Body of pancreas (tissue), 4 donors: Measurements from ENCODE around the gene EVA1C. TPM values are rescaled to one million over a fixed set of nuclear protein-coding genes. Genes with fewer than 3 reads are reported as not detected.

Source experiments
- ATAC-seq: fragments of 150-250 bp; one replicate; pipeline ENCODE4 v1.9.1; 2016
- DNase-seq, 4 donors: peaks; one replicate each; pipeline ENCODE4 v3.0.0-alpha.2; 2019
- H3K27ac ChIP-seq, 4 donors: fragments of 200-600 bp; sonication (generic); 1 replicate in 3 of 4; 2 replicates in 1 of 4; pipeline versions ENCODE4 v1.5.1 to v1.6.1; 2016 to 2019; ENCODE audit warnings: mild to moderate bottlenecking in 1 of 4, mixed read lengths in 1 of 4, moderate library complexity in 1 of 4
- H3K27me3 ChIP-seq, 2 donors: fragments of 200-600 bp; sonication (generic); one replicate each; pipeline ENCODE4 v1.6.0; 2016; ENCODE audit warnings: mild to moderate bottlenecking in 1 of 2
- H3K36me3 ChIP-seq, 2 donors: fragments of 200-600 bp; sonication (generic); replicated peaks in 1 of 2; 2 replicates each; pipeline ENCODE4 v1.5.1; 2016; ENCODE audit warnings: low read depth in 2 of 2; ENCODE audit not compliant: insufficient read depth in 1 of 2
- H3K4me1 ChIP-seq: fragments of 200-600 bp; sonication (generic); one replicate; pipeline ENCODE4 v1.6.0; 2016
- H3K4me3 ChIP-seq, 2 donors: fragments of 200-600 bp; sonication (generic); 1 replicate in 1 of 2; 2 replicates in 1 of 2; pipeline ENCODE4 v1.5.1; 2016 to 2019
- H3K9me3 ChIP-seq, 3 donors: fragments of 200-600 bp; sonication (generic); 1 replicate in 2 of 3; 2 replicates in 1 of 3; pipeline ENCODE4 v1.5.1; 2016
- CTCF ChIP-seq, 7 experiments: fragments of 450-650 bp in 4 of 7; fragments of 200-600 bp in 3 of 7; sonication (generic) in 3 of 7; IDR thresholded peaks; one replicate each; pipeline ENCODE4 v1.5.1; 2016 to 2019; ENCODE audit warnings: antibody characterized with exemption in 7 of 7
- POLR2A ChIP-seq, 3 donors: fragments of 450-650 bp; IDR thresholded peaks; one replicate each; pipeline ENCODE4 v1.6.1; 2016; ENCODE audit warnings: antibody characterized with exemption in 3 of 3, mild to moderate bottlenecking in 2 of 3
- WGBS, 2 donors: methylation state at CpG; one replicate each; pipeline ENCODE4 v1.1.5; 2017; 5-methylcytosine and 5-hydroxymethylcytosine counted together
- intact Hi-C: fragments of 100-400 bp; cut with DNase I; formaldehyde crosslinking; loops from one replicate; pipeline ENCODE4 v1.15.1; 2023
- total RNA-seq, 2 donors: library from RNA; depleted of rRNA; stranded (reverse); fragments of >200 nt; gene quantifications; one replicate each; pipeline ENCODE4 v1.1.0, GENCODE V29; 2016

Gene EVA1C, protein sequence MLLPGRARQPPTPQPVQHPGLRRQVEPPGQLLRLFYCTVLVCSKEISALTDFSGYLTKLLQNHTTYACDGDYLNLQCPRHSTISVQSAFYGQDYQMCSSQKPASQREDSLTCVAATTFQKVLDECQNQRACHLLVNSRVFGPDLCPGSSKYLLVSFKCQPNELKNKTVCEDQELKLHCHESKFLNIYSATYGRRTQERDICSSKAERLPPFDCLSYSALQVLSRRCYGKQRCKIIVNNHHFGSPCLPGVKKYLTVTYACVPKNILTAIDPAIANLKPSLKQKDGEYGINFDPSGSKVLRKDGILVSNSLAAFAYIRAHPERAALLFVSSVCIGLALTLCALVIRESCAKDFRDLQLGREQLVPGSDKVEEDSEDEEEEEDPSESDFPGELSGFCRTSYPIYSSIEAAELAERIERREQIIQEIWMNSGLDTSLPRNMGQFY
- 10 to 100 TPM; 16.5 to 24.4 TPM for total RNA-seq

- WGBS, 2 donors: 0% methylated on average over 71 of the region's 104 CpGs; no CpG with 5 or more reads in 1 of the 2 donors
- Histone ChIP-seq H3K9me3 (no peaks in the 10 kb centered on the region), H3K27ac (peak within 1 kb of the TSS; percentile 84 to 94 (median 88)), H3K4me1 (peaks cover 46% of the 10 kb centered on the region), H3K27me3 (no peaks in the 10 kb centered on the region), H3K4me3 (peak within 1 kb of the TSS; percentile 45 to 72), H3K36me3 (no peaks in the 10 kb centered on the region)
- peak in 2 of 3 donors; percentile 9 to 60 for TF ChIP-seq POLR2A (IDR thresholded peaks at IDR 0.05)
- peak in 3 of 7 experiments; percentile 15 to 56 (median 53) for TF ChIP-seq CTCF (IDR thresholded peaks at IDR 0.05)
- DNase-seq: peak; percentile 65 to 74 (median 70)
- intact Hi-C loops: no loop called here
- ATAC-seq: peak; percentile 74
These were observed at the start of gene EVA1C for GRCh38 chr21:32412162-32413014. TSS of gene EVA1C (plus strand) at chr21:32412706. CDS start at chr21:32412854, 148 bp downstream.

DNA sequence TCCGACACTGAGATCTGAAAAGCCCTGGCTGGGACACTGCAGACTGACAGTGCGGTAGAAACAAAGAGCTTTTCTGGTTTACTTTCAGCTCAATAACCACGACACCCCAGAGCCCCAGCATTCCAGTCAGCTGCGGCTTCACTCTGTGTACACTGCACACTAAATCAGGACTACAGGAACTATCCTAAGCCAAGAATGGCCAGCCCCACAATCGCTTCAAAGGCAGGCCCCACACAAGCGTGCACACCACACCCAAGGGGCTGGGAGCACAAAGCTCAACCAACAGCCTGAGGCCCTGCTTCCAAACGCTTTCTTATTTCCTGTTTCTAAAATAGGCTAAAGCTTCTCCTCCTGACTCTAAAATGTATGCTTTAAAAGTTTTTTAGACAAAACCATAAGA, 48.1 kb upstream of the EVA1C start:
- no peaks in the 10 kb centered on the region for H3K27me3 ChIP-seq
- no peak overlapping the region for H3K4me3 ChIP-seq
- 87 to 88% methylated on average over 7 of the region's 7 CpGs for WGBS, 2 donors
- intact Hi-C loops: no loop called here
- TF ChIP-seq CTCF (IDR thresholded peaks at IDR 0.05) (no peak), POLR2A (IDR thresholded peaks at IDR 0.05) (no peak)
- no peak for DNase-seq
- ATAC-seq: no peak
- H3K27ac ChIP-seq: no peak overlapping the region
- H3K36me3 ChIP-seq: peaks cover 14 to 42% of the 10 kb centered on the region in 2 donors
- no peaks in the 10 kb centered on the region for H3K9me3 ChIP-seq
- H3K4me1 ChIP-seq: no peaks in the 10 kb centered on the region

DNA sequence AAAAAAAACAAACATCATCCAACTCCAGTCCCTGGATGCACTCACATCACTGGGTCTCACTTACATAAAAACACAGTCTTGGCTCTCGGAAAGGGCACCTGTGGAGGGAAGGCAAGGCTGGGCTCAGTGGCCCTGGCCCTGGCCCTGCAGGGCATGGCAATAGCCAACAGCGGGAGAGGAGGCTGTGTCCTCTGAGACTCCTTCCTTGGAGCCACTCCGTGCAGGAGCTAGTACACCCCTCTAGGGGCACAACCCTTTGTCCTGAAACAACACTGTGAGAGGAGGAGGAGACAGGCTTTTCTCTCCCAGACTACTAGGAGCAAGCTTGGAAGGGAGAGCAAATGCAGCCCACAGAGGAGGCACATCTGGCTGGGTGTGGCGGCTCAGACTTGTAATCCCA, 47.7 kb upstream of the EVA1C start:
- Histone ChIP-seq H3K9me3 (no peaks in the 10 kb centered on the region), H3K27me3 (no peaks in the 10 kb centered on the region), H3K36me3 (peaks cover 14 to 39% of the 10 kb centered on the region in 2 donors), H3K27ac (no peak overlapping the region), H3K4me3 (no peak overlapping the region), H3K4me1 (no peaks in the 10 kb centered on the region)
- 76 to 88% methylated on average over 4 of the region's 4 CpGs for WGBS, 2 donors
- no peak for TF ChIP-seq CTCF (IDR thresholded peaks at IDR 0.05)
- TF ChIP-seq POLR2A (IDR thresholded peaks at IDR 0.05): no peak
- DNase-seq (no peak), ATAC-seq (no peak)
- intact Hi-C loops: no loop called here

DNA sequence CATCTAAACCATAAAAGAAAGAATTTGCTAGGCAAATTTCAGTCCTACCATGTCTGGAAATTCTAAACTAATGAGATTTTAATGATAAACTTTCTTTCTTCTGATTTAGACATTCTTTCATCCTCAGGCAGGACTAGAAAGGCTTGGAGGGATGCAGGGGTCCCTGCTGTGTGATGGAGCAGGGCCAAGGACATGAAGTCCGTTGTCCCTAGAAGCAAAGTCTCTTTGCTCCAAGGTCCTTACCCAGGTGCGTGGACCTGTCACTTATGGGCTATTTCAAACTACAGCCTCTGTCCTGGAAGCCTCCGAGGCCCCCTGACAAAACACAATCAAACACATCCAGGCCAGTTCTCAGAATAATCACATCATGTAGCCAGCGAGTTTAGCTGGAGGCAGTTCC, 46.3 kb upstream of the EVA1C start:
- no peaks in the 10 kb centered on the region for H3K27me3 ChIP-seq
- no peak for DNase-seq
- WGBS, 2 donors: 76 to 86% methylated on average over 3 to 4 of the region's 4 CpGs
- H3K36me3 ChIP-seq: peaks cover 14 to 32% of the 10 kb centered on the region in 2 donors
- no peaks in the 10 kb centered on the region for H3K4me1 ChIP-seq
- H3K27ac ChIP-seq: no peak overlapping the region
- no peak for ATAC-seq
- H3K9me3 ChIP-seq: no peaks in the 10 kb centered on the region
- TF ChIP-seq POLR2A (IDR thresholded peaks at IDR 0.05) (no peak), CTCF (IDR thresholded peaks at IDR 0.05) (no peak)
- no peak overlapping the region for H3K4me3 ChIP-seq
- intact Hi-C loops: no loop called here
